HAP-1 (cell line): Measurements from ENCODE around the gene IGF2.

ENCODE experiments used
- DNase-seq, 2 experiments: peaks; one replicate each; pipeline ENCODE4 v3.0.0-alpha.2; 2016 to 2020; ENCODE audit warnings: low spot score in 2 of 2
- H3K27me3 ChIP-seq: fragments of 250-450 bp; sonication (Bioruptor Pico); 2 replicates; pipeline ENCODE4 v1.5.1; 2020; ENCODE audit warnings: low read depth, mild to moderate bottlenecking, moderate library complexity
- H3K36me3 ChIP-seq: fragments of 250-450 bp; sonication (Bioruptor Pico); replicated peaks from 2 replicates; pipeline ENCODE4 v1.5.1; 2020; ENCODE audit warnings: mild to moderate bottlenecking
- H3K4me1 ChIP-seq: fragments of 250-450 bp; sonication (Bioruptor Pico); 2 replicates; pipeline ENCODE4 v1.5.1; 2020; ENCODE audit warnings: mild to moderate bottlenecking
- H3K4me3 ChIP-seq: fragments of 250-450 bp; sonication (Bioruptor Pico); 2 replicates; pipeline ENCODE4 v1.5.1; 2020; ENCODE audit warnings: mild to moderate bottlenecking, moderate library complexity
- H3K9me3 ChIP-seq: fragments of 250-450 bp; sonication (Bioruptor Pico); 2 replicates; pipeline ENCODE4 v1.5.1; 2020; ENCODE audit warnings: mild to moderate bottlenecking, moderate library complexity
- in situ Hi-C: fragments of 300-500 bp; cut with MboI; formaldehyde crosslinking; loops from 3 replicates; pipeline ENCODE4 v1.14.3; 2020; ENCODE audit warnings: low sequenced_read_pairs, inconsistent platforms, mixed read lengths

The IGF2 gene

GRCh38 chr11:2100361-2101170, 38.6 kb downstream of the IGF2 start:
- Histone ChIP-seq H3K36me3 (no peaks in the 10 kb centered on the region), H3K4me1 (no peaks in the 10 kb centered on the region), H3K4me3 (no peak overlapping the region), H3K9me3 (no peaks in the 10 kb centered on the region), H3K27me3 (no peaks in the 10 kb centered on the region)
- DNase-seq, result no peak
- in situ Hi-C loops, result no loop called here

GRCh38 chr11:2099516-2100349, 39.5 kb downstream of the IGF2 start:
- Histone ChIP-seq H3K9me3 (no peaks in the 10 kb centered on the region), H3K4me1 (no peaks in the 10 kb centered on the region), H3K4me3 (no peak overlapping the region), H3K36me3 (no peaks in the 10 kb centered on the region), H3K27me3 (no peaks in the 10 kb centered on the region)
- in situ Hi-C loops, result no loop called here
- no peak for DNase-seq

GRCh38 chr11:2098691-2099515, 40.3 kb downstream of the IGF2 start:
- no peaks in the 10 kb centered on the region for H3K4me1 ChIP-seq
- no peaks in the 10 kb centered on the region for H3K27me3 ChIP-seq
- DNase-seq, result no peak
- no peaks in the 10 kb centered on the region for H3K9me3 ChIP-seq
- in situ Hi-C loops, result no loop called here
- H3K4me3 ChIP-seq, result no peak overlapping the region
- H3K36me3 ChIP-seq, result no peaks in the 10 kb centered on the region

GRCh38 chr11:2097998-2098690, 41.0 kb downstream of the IGF2 start:
- in situ Hi-C loops, result no loop called here
- H3K36me3 ChIP-seq, result no peaks in the 10 kb centered on the region
- H3K4me1 ChIP-seq, result no peaks in the 10 kb centered on the region
- no peak overlapping the region for H3K4me3 ChIP-seq
- H3K9me3 ChIP-seq, result no peaks in the 10 kb centered on the region
- H3K27me3 ChIP-seq, result no peaks in the 10 kb centered on the region
- no peak for DNase-seq

- in situ Hi-C loops, result no loop called here
- Histone ChIP-seq H3K27me3 (no peaks in the 10 kb centered on the region), H3K9me3 (no peaks in the 10 kb centered on the region), H3K4me1 (no peaks in the 10 kb centered on the region), H3K36me3 (no peaks in the 10 kb centered on the region), H3K4me3 (no peak overlapping the region)
- DNase-seq, result no peak
Observed at GRCh38 chr11:2097356-2097997, 41.7 kb downstream of the IGF2 start.

- H3K4me1 ChIP-seq, result no peaks in the 10 kb centered on the region
- H3K27me3 ChIP-seq, result no peaks in the 10 kb centered on the region
- no peak overlapping the region for H3K4me3 ChIP-seq
- no peaks in the 10 kb centered on the region for H3K36me3 ChIP-seq
- H3K9me3 ChIP-seq, result no peaks in the 10 kb centered on the region
- no peak for DNase-seq
- in situ Hi-C loops, result no loop called here
Observed at GRCh38 chr11:2096919-2097301, 42.3 kb downstream of the IGF2 start.

GRCh38 chr11:2096011-2096918, 42.9 kb downstream of the IGF2 start:
- no peaks in the 10 kb centered on the region for H3K36me3 ChIP-seq
- in situ Hi-C loops, result no loop called here
- DNase-seq, result no peak
- no peaks in the 10 kb centered on the region for H3K4me1 ChIP-seq
- H3K4me3 ChIP-seq, result no peak overlapping the region
- H3K9me3 ChIP-seq, result no peaks in the 10 kb centered on the region
- no peaks in the 10 kb centered on the region for H3K27me3 ChIP-seq

GRCh38 chr11:2095542-2095941, 43.6 kb downstream of the IGF2 start:
- H3K4me1 ChIP-seq, result no peaks in the 10 kb centered on the region
- H3K9me3 ChIP-seq, result no peaks in the 10 kb centered on the region
- in situ Hi-C loops, result no loop called here
- no peak for DNase-seq
- no peaks in the 10 kb centered on the region for H3K27me3 ChIP-seq
- no peaks in the 10 kb centered on the region for H3K36me3 ChIP-seq
- H3K4me3 ChIP-seq, result no peak overlapping the region

- H3K4me3 ChIP-seq, result no peak overlapping the region
- H3K4me1 ChIP-seq, result no peaks in the 10 kb centered on the region
- H3K36me3 ChIP-seq, result no peaks in the 10 kb centered on the region
- in situ Hi-C loops, result no loop called here
- no peaks in the 10 kb centered on the region for H3K9me3 ChIP-seq
- DNase-seq, result no peak
- H3K27me3 ChIP-seq, result no peaks in the 10 kb centered on the region
Observed at GRCh38 chr11:2095198-2095520, 44.0 kb downstream of the IGF2 start.

- no peaks in the 10 kb centered on the region for H3K4me1 ChIP-seq
- H3K9me3 ChIP-seq, result no peaks in the 10 kb centered on the region
- H3K36me3 ChIP-seq, result no peaks in the 10 kb centered on the region
- DNase-seq, result no peak
- in situ Hi-C loops, result no loop called here
- H3K4me3 ChIP-seq, result no peak overlapping the region
- no peaks in the 10 kb centered on the region for H3K27me3 ChIP-seq
Observed at GRCh38 chr11:2094354-2095197, 44.6 kb downstream of the IGF2 start.

- Histone ChIP-seq H3K4me3 (no peak overlapping the region), H3K4me1 (no peaks in the 10 kb centered on the region), H3K27me3 (no peaks in the 10 kb centered on the region), H3K36me3 (no peaks in the 10 kb centered on the region), H3K9me3 (no peaks in the 10 kb centered on the region)
- in situ Hi-C loops, result no loop called here
- DNase-seq, result no peak
Observed at GRCh38 chr11:2093575-2094353, 45.4 kb downstream of the IGF2 start.
